GM10248 (cell line): Measurements from ENCODE around the gene CERS6.

Experiments used
- CTCF ChIA-PET: fragments of 300-600 bp; sonication (Branson Sonifier 250); formaldehyde crosslinking; extraction: SDS; loops from one replicate; lab custom pipeline; 2021; ENCODE audit warnings: antibody characterized with exemption; lab: Yijun Ruan, JAX
- POLR2A ChIA-PET: fragments of 350-650 bp; sonication (Branson Sonifier 250); formaldehyde crosslinking; extraction: SDS; loops from one replicate; lab custom pipeline; 2020; ENCODE audit warnings: antibody characterized with exemption; lab: Yijun Ruan, JAX
- DNase-seq: peaks from one replicate; pipeline ENCODE4 v3.0.0; 2012; ENCODE audit errors: extremely low spot score
- TF ChIP-seq, protein P1 (sequence below): IDR thresholded peaks from 2 replicates; pipeline ENCODE4 v1.5.1; 2012; ENCODE audit warnings: mild to moderate bottlenecking, low read depth; ENCODE audit errors: extremely low read depth, missing control alignments, control extremely low read depth

CERS6 gene

DNA sequence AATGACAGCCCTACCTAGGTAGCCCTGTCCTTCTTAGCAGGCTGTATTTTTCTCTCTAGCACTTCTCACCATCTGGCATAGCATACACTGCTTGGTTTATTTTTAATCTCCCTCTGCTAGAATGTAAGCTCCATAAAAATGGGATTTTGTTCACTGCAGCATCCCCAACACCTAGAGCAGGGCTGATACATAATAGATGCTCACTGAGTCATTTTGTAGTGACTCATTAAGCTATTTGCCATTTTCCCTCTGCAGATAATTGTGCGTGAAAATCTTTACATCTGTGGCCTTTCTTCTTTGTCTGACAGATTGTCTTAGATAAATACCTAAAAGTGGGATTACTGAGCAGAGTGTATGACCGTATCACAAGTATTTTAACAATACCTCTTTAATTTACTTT, 82.5 kb downstream of the CERS6 start:
- POLR2A ChIA-PET, result no interaction called here
- no peak for DNase-seq
- TF ChIP-seq, protein P1, sequence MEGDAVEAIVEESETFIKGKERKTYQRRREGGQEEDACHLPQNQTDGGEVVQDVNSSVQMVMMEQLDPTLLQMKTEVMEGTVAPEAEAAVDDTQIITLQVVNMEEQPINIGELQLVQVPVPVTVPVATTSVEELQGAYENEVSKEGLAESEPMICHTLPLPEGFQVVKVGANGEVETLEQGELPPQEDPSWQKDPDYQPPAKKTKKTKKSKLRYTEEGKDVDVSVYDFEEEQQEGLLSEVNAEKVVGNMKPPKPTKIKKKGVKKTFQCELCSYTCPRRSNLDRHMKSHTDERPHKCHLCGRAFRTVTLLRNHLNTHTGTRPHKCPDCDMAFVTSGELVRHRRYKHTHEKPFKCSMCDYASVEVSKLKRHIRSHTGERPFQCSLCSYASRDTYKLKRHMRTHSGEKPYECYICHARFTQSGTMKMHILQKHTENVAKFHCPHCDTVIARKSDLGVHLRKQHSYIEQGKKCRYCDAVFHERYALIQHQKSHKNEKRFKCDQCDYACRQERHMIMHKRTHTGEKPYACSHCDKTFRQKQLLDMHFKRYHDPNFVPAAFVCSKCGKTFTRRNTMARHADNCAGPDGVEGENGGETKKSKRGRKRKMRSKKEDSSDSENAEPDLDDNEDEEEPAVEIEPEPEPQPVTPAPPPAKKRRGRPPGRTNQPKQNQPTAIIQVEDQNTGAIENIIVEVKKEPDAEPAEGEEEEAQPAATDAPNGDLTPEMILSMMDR, result no peak
- CTCF ChIA-PET, result interaction anchor here (0.6 to 1.6 kb wide), 6 partner anchors 8 to 167 kb away, joined by 3 to 4 read pairs (median 3); no protein-coding TSS in a partner anchor

DNA sequence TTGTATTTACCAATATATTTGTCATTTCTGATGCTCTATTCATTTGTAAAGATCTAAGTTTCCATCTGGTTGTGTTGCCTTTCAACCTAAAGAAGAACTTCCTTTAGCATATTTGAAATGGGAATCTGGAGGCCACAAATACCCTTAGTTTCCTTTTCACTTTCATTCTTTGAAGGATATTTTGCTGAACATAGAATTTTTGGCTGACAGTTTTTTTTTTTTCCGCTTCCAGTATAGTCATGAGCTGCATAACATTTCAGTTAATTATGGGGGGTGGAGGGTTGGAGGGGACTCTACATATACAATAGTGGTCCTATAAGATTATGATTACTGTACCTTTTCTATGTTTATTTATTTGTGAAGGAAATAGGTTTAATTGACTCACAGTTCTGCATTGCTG, 83.9 kb downstream of the CERS6 start:
- no peak for DNase-seq
- ChIA-PET CTCF (interaction anchor here (1.1 kb wide), 2 partner anchors 8 to 9 kb away, joined by 3 to 4 read pairs; no protein-coding TSS in a partner anchor), POLR2A (no interaction called here)
- TF ChIP-seq, protein P1, result no peak

DNA sequence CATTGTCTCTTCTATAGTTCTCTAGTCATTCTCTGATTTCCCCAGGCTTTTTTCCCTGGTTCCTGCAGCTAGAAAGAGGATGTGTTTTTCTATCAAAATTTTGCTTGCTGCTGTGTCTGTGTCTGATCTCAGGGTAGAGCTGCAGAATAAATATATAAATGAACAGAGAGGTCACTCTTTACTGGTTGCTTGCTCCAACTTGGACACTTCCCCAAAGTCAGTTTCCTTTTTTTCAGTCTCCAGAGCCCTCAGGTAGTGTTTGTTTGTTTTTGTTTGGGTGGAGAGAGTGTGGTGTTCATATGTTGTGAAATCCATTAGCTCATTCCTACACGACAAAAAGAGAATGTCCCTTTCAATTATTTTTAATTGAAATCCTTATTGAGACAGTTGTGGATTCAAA, 85.8 kb downstream of the CERS6 start:
- POLR2A ChIA-PET, result no interaction called here
- CTCF ChIA-PET, result interaction anchor here (1.2 kb wide), 2 partner anchors 14 to 26 kb away, joined by 4 to 6 read pairs; no protein-coding TSS in a partner anchor
- no peak for DNase-seq
- TF ChIP-seq, protein P1, result no peak

DNA sequence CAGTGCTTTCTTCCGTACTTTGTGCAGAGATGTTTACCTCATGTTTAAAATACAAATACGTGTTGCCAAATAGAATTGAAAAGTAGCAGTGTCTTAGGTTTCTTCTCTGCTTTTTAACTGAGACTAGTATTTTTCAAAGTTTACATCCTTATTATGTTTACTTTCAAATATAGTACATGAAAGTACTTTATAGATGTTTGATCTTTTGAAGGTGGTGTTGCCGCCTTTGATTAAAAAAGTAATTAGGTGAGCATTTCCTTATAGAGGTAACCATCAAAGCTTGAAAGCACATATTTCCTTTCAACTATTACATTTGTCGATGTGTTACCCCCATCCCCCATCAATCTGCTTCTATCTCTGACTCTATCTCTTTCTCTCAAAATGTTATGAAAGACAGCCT, 87.0 kb downstream of the CERS6 start:
- DNase-seq, result no peak
- TF ChIP-seq, protein P1, result no peak
- POLR2A ChIA-PET, result no interaction called here
- CTCF ChIA-PET, result no interaction called here

DNA sequence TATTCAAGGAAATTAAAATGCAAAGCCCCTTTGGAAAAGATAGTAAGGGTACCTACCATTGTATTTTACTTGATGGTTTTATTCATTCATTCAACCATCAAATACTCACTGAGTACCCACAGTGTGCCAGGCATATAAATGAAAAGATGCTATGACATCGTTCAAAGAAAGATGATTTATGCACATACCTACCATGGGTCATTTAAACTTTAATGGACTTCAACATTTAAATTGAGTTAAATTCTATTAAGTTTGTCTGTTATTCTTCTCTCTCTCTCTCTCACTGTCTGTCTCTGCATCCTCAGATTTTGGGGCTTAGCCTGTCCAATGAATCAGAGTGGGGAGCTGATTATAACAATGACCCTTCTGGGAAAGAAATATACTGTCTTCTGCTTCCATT, 87.9 kb downstream of the CERS6 start:
- no peak for DNase-seq
- ChIA-PET CTCF (no interaction called here), POLR2A (no interaction called here)
- TF ChIP-seq, protein P1, result no peak

DNA sequence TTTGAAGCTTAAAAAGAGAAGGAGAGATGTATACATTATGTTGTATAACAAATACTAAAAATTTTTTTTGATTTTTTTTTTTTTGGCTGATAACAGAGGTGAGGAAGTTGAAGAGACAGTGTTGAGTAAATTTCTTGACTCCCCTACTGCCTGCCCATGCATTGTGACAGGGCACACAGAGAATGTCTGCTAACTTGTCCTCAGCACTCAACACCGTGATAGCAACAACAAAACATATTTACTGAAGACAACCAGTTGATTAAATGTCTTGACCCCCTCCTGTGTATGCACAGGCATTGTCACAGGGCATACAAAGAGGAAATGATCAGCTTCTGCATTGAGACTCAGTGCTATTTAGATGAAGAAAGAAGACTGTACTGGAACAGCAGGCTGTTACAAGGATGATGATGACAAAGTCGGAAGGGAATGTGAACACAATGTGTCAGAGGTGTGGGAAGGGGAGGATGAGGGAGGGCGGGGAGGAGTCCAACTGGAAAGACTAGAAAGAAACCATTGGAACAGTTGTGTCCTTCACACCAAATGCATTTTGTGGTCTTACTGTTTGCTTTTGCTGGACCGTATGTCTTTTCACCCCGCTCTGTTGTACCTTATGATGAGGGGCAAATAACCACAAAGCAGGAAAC, 89.5 kb downstream of the CERS6 start:
- POLR2A ChIA-PET, result interaction anchor here (0.5 kb wide), 1 partner anchor 22 kb away, joined by 3 read pairs; no protein-coding TSS in a partner anchor
- no peak for DNase-seq

More for the DNA sequence above, 89.5 kb downstream of the CERS6 start:
- CTCF ChIA-PET, result interaction anchor here (0.6 kb wide), 1 partner anchor 229 kb away, joined by 3 read pairs; no protein-coding TSS in a partner anchor
- TF ChIP-seq, protein P1, result no peak
